T-helper 2 cell treated with Interferon-gamma antibody and Interleukin-4, amounts not matched to agents 5 μg/mL and 100 μg/mL, for 36 hours (primary cell): ENCODE measurements around the gene TRMT10B.
"Not testable (repeated sequence)": the region's sequence is repeated elsewhere in the genome, so short reads cannot be mapped to it uniquely, and the experiment has no call there.

Source experiments
- DNase-seq: peaks from one replicate; pipeline ENCODE4 v3.0.0; 2021; ENCODE audit warnings: low spot score
- H3K27ac Mint-ChIP-seq: one replicate; pipeline ENCODE4 v1.8.0; 2021; ENCODE audit warnings: mild to moderate bottlenecking, mixed read lengths
- H3K27me3 Mint-ChIP-seq: one replicate; pipeline ENCODE4 v1.8.0; 2021; ENCODE audit warnings: low read depth, mixed read lengths
- H3K36me3 Mint-ChIP-seq: one replicate; pipeline ENCODE4 v1.8.0; 2021; ENCODE audit warnings: low read depth, mixed read lengths
- H3K4me1 Mint-ChIP-seq: one replicate; pipeline ENCODE4 v1.8.0; 2021; ENCODE audit warnings: low read depth, mixed read lengths
- H3K4me3 Mint-ChIP-seq: one replicate; pipeline ENCODE4 v1.8.0; 2022; ENCODE audit warnings: mild to moderate bottlenecking, moderate library complexity, mixed read lengths
- H3K9me3 Mint-ChIP-seq: one replicate; pipeline ENCODE4 v1.8.0; 2021; ENCODE audit warnings: mixed read lengths

The TRMT10B gene

GRCh38 chr9:37798677-37799076, 45.1 kb downstream of the TRMT10B start:
- peaks cover 8% of the 10 kb centered on the region for H3K36me3 Mint-ChIP-seq
- H3K27me3 Mint-ChIP-seq: peaks cover 4% of the 10 kb centered on the region
- H3K27ac Mint-ChIP-seq: no peak overlapping the region
- DNase-seq: no peak
- H3K4me1 Mint-ChIP-seq: peaks cover 29% of the 10 kb centered on the region
- H3K9me3 Mint-ChIP-seq: no peaks in the 10 kb centered on the region
- peak overlapping the region; percentile 93 for H3K4me3 Mint-ChIP-seq

- no peaks in the 10 kb centered on the region for H3K9me3 Mint-ChIP-seq
- peaks cover 31% of the 10 kb centered on the region for H3K4me1 Mint-ChIP-seq
- no peaks in the 10 kb centered on the region for H3K27me3 Mint-ChIP-seq
- peak; percentile 89 for DNase-seq
- H3K4me3 Mint-ChIP-seq: peak within 1 kb of the TSS; percentile 93
- H3K36me3 Mint-ChIP-seq: peaks cover 8% of the 10 kb centered on the region
- H3K27ac Mint-ChIP-seq: peak within 1 kb of the TSS; percentile 87
Measured at GRCh38 chr9:37800631-37801286, 47.2 kb downstream of the TRMT10B start, which contains the start of gene DCAF10. Gene DCAF10, plus strand, starts transcription at chr9:37800797. Its CDS starts 70 bp downstream, at chr9:37800867.

- no peaks in the 10 kb centered on the region for H3K27me3 Mint-ChIP-seq
- no peaks in the 10 kb centered on the region for H3K9me3 Mint-ChIP-seq
- peak overlapping the region; percentile 86 for H3K4me3 Mint-ChIP-seq
- DNase-seq: peak; percentile 39
- H3K27ac Mint-ChIP-seq: peak overlapping the region; percentile 73
- peaks cover 10% of the 10 kb centered on the region for H3K36me3 Mint-ChIP-seq
- peaks cover 33% of the 10 kb centered on the region for H3K4me1 Mint-ChIP-seq
Measured at GRCh38 chr9:37801287-37801850, 47.8 kb downstream of the TRMT10B start.

- no peak for DNase-seq
- Mint-ChIP-seq H3K36me3 (peaks cover 12% of the 10 kb centered on the region), H3K27me3 (no peaks in the 10 kb centered on the region), H3K4me1 (peaks cover 33% of the 10 kb centered on the region), H3K9me3 (no peaks in the 10 kb centered on the region), H3K4me3 (peak overlapping the region; percentile 86), H3K27ac (no peak overlapping the region)
Measured at GRCh38 chr9:37801959-37802711, 48.5 kb downstream of the TRMT10B start.

- H3K27ac Mint-ChIP-seq: no peak overlapping the region
- H3K27me3 Mint-ChIP-seq: no peaks in the 10 kb centered on the region
- H3K9me3 Mint-ChIP-seq: no peaks in the 10 kb centered on the region
- H3K36me3 Mint-ChIP-seq: peaks cover 17% of the 10 kb centered on the region
- H3K4me1 Mint-ChIP-seq: peaks cover 25% of the 10 kb centered on the region
- no peak for DNase-seq
- no peak overlapping the region for H3K4me3 Mint-ChIP-seq
Measured at GRCh38 chr9:37806271-37806670, 52.7 kb downstream of the TRMT10B start.

- H3K27ac Mint-ChIP-seq, H3K27me3 Mint-ChIP-seq, H3K4me3 Mint-ChIP-seq, DNase-seq, H3K9me3 Mint-ChIP-seq: not testable (repeated sequence)
- Mint-ChIP-seq H3K36me3 (peaks cover 24% of the 10 kb centered on the region), H3K4me1 (peaks cover 17% of the 10 kb centered on the region)
Measured at GRCh38 chr9:37809676-37810075, 56.1 kb downstream of the TRMT10B start.

- Mint-ChIP-seq H3K27me3 (no peaks in the 10 kb centered on the region), H3K27ac (no peak overlapping the region), H3K9me3 (no peaks in the 10 kb centered on the region), H3K4me3 (no peak overlapping the region), H3K4me1 (peaks cover 14% of the 10 kb centered on the region), H3K36me3 (peaks cover 23% of the 10 kb centered on the region)
- DNase-seq: no peak
Measured at GRCh38 chr9:37811906-37812476, 58.4 kb downstream of the TRMT10B start.

GRCh38 chr9:37812773-37813379, 59.3 kb downstream of the TRMT10B start:
- H3K4me3 Mint-ChIP-seq: no peak overlapping the region
- peaks cover 13% of the 10 kb centered on the region for H3K4me1 Mint-ChIP-seq
- no peaks in the 10 kb centered on the region for H3K27me3 Mint-ChIP-seq
- no peaks in the 10 kb centered on the region for H3K9me3 Mint-ChIP-seq
- no peak for DNase-seq
- H3K36me3 Mint-ChIP-seq: peaks cover 18% of the 10 kb centered on the region
- no peak overlapping the region for H3K27ac Mint-ChIP-seq

GRCh38 chr9:37818849-37819248, 65.2 kb downstream of the TRMT10B start:
- Mint-ChIP-seq H3K36me3 (peaks cover 30% of the 10 kb centered on the region), H3K4me1 (peaks cover 13% of the 10 kb centered on the region), H3K27ac (no peak overlapping the region), H3K9me3 (no peaks in the 10 kb centered on the region), H3K27me3 (no peaks in the 10 kb centered on the region), H3K4me3 (no peak overlapping the region)
- no peak for DNase-seq

- Mint-ChIP-seq H3K36me3 (peaks cover 41% of the 10 kb centered on the region), H3K4me1 (peaks cover 11% of the 10 kb centered on the region), H3K27me3 (no peaks in the 10 kb centered on the region), H3K4me3 (no peak overlapping the region), H3K27ac (no peak overlapping the region), H3K9me3 (no peaks in the 10 kb centered on the region)
- no peak for DNase-seq
Measured at GRCh38 chr9:37820142-37820541, 66.5 kb downstream of the TRMT10B start.

- not testable (repeated sequence) for H3K9me3 Mint-ChIP-seq, H3K4me3 Mint-ChIP-seq, DNase-seq, H3K27ac Mint-ChIP-seq, H3K27me3 Mint-ChIP-seq, H3K4me1 Mint-ChIP-seq
- peaks cover 61% of the 10 kb centered on the region for H3K36me3 Mint-ChIP-seq
Measured at GRCh38 chr9:37825174-37825573, 71.6 kb downstream of the TRMT10B start.

- peaks cover 40% of the 10 kb centered on the region for H3K36me3 Mint-ChIP-seq
- no peak overlapping the region for H3K27ac Mint-ChIP-seq
- H3K9me3 Mint-ChIP-seq: no peaks in the 10 kb centered on the region
- H3K4me3 Mint-ChIP-seq: no peak overlapping the region
- DNase-seq: no peak
- no peaks in the 10 kb centered on the region for H3K4me1 Mint-ChIP-seq
- H3K27me3 Mint-ChIP-seq: no peaks in the 10 kb centered on the region
Measured at GRCh38 chr9:37827483-37828165, 74.0 kb downstream of the TRMT10B start.
